Esophagus mucosa (tissue), 1 donor: ENCODE results near the gene PRDX1. TPM values are rescaled to one million over a fixed set of nuclear protein-coding genes. Genes with fewer than 3 reads are reported as not detected.
A peak's percentile ranks its signal among the peaks of the same experiment; 100 is the strongest.
"Not testable (repeated sequence)": the region's sequence is repeated elsewhere in the genome, so short reads cannot be mapped to it uniquely, and the experiment has no call there.

Experiments used
- ATAC-seq: fragments of 200-7000 bp; cut with Tn5 transposase; one replicate; pipeline ENCODE4 v1.9.1; 2020
- total RNA-seq: library from RNA; stranded (reverse); gene quantifications from one replicate; pipeline ENCODE4 v1.2.4, GENCODE V29; 2023
- donor health status: DM: yes; HTN: yes; CAD: no.

Gene PRDX1
- total RNA-seq, 1 donor from 2014 or later = 794 TPM

DNA sequence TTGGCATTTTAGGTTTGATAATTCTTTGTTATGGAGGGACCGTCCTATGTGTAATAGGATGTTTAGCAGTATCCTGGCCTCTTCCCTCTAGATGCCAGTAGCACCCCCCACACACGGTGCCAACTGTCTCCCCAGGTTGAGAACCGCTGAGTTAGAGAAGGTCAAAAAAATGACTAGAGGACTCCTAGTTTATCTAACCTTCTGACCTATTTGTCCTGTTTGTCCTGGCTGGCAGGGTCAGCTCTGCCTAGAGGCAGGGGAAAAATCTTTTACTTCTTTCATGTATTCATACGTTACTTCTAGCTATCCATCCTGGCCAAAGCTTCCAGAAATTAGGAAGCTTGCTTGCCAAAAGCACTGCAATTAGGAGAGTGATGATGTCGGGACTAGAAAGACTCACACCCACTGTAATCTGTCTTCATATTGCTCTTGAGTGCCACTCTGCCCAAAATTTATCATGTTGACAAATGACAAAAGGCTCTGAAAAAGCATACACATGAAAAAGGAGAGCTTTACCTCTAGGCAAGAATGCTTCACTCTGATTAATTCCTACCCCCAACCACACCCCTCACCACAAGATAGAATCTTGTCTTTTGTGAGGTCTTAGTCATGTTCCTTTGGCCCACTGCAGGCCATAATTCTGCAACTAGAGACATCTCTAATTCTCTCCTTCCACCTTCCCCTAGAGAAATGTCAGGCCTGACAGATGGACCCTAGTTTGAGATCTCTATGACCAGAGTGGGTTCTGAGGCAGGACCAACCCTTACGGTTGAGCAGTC is 14.5 kb upstream of the PRDX1 start:
- no peak for ATAC-seq

DNA sequence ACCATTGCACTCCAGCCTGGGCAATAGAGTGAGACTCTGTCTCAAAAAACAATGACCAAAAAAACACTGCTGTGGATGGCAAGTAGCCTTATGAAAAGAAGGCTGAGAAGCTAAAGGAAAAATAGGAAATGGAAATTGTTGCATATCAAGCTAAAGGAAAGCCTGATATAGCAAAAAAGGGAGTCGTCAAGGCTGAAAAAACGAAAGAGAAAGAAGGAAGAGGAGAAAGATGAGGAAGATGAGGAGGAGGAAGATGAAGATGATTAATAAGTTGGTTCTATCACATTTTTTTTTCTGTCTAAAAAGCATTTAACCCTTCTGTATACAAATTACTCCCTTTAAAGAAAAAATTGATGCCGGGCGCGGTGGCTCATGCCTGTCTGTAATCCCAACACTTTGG is 10.2 kb upstream of the PRDX1 start:
- ATAC-seq = no peak

DNA sequence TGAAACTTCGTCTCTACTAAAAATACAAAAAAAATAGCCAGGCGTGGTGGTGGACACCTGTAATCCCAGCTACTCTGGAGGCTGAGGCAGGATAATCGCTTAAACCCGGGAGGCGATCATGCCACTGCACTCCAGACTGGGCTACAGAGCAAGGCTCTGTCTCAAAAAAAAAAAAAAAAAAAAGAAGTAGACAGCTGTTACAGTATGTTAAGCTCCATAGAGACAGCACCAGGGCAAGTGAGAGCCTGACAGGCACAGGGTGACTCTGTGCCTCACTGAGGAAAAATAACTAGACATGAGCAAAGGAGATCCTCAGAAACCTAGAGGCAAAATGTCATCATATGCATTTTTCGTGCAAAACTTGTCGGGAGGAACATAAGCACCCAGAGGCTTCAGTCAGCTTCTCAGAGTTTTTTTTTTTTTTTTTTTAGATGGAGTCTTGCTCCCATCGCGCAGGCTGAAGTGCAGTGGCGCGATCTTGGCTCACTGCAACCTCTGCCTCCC is 9.0 kb upstream of the PRDX1 start:
- no peak for ATAC-seq

DNA sequence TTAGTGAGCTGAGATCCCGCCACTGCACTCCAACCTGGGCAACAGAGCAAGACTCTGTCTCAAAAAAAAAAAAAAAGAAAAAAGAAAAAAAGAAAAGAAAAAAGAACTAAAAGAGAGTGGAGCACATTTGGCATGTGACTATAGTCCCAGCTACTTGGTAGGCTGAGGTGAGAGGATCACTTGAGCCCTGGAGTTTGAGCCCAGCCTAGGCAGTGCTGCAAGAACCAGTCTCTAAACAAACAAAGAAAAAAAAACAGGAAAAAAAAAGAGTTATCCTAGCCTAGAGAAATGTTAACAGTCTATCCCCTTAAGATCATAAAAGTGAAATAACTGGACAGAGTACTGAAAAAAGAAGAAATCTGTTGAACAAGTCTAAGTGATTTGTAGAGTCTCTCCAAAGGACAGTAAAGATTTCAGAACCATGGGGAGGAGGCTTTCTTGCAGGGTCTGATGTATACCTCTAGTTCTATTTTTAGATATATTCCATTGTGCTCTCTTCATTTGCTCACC is 4.5 kb upstream of the PRDX1 start:
- ATAC-seq = no peak

DNA sequence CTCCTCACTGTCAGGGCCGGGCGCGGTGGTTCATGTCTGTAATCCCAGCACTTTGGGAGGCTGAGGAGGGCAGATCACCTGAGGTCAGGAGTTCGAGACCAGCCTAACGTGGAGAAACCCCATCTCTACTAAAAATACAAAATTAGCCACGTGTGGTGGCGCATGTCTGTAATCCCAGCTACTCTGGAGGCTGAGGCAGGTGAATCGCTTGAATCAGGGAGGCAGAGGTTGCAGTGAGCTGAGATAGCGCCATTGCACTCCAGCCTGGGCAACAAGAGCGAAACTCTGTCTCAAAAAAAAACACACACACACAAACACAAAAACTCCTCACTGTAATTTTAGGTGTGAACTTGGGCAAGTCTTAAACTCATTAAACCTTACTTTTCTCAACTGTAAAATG is 2.3 kb upstream of the PRDX1 start:
- ATAC-seq = not testable (repeated sequence)

DNA sequence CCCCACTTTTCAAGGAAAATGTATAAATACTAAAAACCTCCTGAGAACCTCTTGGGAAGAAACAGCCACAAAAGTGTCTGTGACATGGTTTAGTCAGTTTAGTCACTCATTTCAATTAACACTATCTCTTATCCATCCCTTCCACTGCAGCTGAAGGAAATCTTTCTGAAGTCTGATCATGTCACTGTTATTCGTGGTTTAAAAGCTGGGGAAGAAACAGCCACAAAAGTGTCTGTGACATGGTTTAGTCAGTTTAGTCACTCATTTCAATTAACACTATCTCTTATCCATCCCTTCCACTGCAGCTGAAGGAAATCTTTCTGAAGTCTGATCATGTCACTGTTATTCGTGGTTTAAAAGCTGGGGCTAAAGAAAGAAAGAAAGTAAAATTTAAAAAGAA is 1.8 kb upstream of the PRDX1 start:
- not testable (repeated sequence) for ATAC-seq

DNA sequence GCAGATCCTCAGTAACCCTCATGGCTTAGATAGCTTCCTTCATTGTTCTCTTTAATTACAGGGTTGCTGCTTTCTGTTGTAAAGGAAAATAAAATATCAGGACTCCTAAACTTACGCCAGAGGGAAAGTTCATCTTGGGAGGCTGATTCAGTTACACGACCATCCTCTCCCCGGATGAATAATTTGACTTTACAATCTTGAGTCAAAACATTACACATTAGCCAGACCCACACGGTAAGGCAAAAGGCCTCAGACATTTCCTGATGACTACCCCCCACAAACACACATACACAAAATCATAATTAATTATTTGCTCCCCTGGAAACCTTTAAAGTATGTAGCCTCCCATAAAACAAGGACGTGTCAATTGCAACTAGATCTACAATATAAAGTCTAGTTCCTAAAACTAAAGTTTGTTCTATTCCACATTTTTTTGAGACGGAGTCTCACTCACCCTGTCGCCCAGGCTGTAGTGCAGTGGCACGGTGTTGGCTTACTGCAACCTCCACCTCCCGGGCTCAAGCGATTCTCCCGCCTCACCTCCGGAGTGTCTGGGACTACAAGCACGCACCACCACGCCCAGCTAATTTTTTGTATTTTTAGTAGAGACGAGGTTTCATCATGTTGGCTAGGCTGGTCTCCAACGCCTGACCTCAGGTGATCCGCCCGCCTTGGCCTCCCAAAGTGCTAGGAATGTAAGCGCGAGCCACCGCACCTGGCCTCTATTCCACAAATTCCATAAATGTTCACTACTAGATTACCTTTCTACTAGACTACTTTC is 830 bp upstream of the PRDX1 start:
- no peak for ATAC-seq

DNA sequence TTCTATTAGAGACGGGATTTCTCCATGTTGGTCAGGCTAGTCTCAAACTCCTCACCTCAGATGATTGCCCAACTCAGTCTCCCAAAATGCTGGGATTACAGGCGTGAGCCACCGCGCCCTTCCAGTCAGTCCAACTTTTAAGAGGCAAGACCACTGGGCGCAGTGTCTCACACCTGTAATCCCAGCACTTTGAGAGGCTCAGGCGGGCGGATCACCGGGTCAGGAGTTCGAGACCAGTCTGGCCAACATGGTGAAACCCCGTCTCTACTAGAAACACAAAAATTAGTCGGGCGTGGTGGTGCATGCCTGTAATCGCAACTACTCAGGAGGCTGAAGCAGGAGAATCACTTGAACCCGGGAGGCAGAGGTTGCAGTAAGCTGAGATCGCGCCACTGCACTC is 1.9 kb downstream of the PRDX1 start:
- not testable (repeated sequence) for ATAC-seq

DNA sequence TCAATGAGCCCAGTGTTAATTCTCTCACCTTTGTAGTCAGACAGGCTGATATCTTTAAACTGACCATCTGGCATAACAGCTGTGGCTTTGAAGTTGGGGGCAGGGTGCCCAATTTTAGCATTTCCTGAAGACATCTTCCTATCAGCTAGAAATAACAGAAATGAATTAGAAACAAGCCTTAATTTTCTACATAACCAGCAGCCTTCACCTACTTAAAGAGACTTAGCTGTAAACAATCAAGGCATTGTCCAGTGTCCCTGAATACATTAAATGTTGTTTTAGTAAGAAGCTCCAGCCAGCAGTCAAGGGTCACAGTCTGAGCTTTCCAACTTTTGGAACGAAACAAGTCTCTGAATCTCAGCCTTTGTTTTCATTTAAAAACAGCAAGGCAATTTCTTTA is 2.8 kb downstream of the PRDX1 start:
- no peak for ATAC-seq

DNA sequence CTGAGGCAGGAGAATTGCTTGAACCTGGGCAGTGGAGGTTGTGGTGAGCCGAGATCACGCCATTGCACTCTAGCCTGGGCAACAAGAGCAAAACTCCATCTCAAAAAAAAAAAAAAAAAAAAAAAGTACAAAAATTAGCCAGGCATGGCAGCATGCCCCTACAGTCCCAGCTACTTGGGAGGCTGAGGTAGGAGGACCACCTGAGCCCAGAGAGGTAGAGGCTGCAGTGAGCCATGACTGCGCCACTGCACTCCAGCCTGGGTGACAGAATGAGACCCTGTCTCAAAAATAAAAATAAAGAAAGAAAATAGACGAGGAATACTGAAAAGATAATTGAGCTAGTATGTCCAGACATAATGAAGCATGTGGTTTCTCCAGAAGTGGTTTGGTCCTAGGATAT is 3.3 kb downstream of the PRDX1 start:
- ATAC-seq = not testable (repeated sequence)

DNA sequence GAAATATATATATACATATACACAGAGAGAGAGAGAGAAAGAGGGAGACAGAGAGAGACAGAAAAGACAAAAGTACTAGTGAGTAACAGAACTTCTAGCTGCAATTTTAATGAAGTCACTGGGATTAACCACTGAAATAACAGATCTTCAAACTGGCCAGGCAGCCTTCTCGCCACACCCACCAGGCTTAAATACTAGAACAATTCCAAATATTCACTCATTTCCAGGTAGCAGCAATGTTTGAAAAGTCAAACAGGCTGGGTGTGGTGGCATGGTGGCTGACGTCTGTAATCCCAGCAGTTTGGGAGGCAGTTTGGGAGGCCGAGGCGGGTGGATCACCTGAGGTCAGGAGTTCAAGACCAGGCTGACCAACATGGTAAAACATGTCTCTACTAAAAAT is 5.2 kb downstream of the PRDX1 start:
- peak; percentile 76 for ATAC-seq

DNA sequence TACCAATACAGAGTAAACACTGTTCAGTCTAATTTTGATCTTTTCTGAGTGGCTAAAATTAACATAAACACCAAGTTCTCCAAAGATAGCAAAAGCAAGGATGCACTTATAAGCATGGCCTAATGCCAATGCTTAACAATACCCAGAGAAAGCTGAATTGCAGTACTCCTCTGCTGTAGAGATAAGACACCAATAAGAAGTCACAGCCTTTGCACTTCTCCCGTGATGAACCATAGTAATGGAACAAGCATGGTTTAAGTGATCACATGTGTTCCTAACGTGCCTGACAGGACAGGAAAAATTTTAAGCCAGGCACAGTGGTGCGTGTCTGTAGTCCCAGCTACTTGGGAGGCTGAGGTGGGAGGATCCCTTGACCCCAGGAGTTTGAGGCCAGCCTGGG is 5.6 kb downstream of the PRDX1 start:
- ATAC-seq = peak; percentile 12

DNA sequence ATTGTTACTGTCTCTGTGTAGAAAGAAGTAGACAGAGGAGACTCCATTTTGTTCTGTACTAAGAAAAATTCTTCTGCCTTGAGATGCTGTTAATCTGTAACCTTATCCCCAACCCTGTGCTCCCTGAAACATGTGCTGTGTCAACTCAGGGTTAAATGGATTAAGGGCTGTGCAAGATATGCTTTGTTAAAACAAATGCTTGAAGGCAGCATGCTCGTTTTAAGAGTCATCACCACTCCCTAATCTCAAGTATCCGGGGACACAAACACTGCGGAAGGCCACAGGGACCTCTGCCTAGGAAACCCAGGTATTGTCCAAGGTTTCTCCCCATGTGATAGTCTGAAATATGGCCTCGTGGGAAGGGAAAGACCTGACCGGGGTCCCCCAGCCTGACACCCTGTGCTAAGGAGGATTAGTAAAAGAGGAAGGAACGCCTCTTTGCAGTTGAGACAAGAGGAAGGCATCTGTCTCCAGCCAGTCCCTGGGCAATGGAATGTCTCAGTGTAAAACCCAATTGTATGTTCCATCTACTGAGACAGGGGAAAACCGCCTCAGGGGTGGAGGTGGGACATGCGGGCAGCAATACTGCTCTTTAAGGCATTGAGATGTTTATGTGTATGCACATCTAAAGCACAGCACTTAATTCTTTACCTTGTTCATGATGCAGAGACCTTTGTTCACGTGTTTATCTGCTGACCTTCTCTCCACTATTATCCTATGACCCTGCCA is 8.0 kb downstream of the PRDX1 start:
- not testable (repeated sequence) for ATAC-seq

DNA sequence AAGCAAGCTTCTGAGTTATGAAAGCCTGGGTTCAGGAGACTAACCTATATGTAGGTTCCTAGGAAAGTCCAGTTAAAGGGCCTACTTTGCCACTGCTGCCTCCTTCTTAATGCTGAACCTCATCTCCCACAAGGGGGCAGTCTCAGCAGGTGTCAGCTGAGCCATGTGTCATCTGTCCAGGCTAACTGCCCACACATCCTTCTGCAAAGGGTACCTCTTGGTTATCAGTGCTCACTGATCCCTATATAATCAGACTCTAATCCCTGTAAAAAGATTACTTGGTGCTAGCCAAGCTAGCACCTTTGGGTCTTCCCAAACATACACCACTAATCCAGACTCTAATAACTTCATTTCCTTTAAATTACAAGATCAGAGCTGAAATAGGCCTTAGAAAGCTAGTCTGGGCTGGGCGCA is 9.0 kb downstream of the PRDX1 start:
- peak; percentile 45 for ATAC-seq

DNA sequence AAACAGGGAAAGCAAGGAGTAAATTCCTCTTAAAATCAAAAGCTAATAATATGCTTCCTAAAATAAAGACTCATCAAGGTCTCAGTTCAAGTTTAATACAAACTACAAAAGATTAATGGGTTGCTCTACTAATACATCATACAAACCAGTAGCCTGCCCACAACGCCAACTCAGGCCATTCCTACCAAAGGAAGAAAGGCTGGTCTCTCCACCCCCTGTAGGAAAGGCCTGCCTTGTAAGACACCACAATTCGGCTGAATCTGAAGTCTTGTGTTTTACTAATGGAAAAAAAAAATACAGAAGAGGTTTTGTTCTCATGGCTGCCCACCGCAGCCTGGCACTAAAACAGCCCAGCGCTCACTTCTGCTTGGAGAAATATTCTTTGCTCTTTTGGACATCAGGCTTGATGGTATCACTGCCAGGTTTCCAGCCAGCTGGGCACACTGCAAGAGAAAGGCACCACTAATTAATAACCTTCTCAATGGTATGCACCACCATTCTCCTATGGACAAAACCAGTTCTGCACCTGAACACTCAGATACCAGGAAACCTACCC is 10.6 kb downstream of the PRDX1 start:
- ATAC-seq = no peak

DNA sequence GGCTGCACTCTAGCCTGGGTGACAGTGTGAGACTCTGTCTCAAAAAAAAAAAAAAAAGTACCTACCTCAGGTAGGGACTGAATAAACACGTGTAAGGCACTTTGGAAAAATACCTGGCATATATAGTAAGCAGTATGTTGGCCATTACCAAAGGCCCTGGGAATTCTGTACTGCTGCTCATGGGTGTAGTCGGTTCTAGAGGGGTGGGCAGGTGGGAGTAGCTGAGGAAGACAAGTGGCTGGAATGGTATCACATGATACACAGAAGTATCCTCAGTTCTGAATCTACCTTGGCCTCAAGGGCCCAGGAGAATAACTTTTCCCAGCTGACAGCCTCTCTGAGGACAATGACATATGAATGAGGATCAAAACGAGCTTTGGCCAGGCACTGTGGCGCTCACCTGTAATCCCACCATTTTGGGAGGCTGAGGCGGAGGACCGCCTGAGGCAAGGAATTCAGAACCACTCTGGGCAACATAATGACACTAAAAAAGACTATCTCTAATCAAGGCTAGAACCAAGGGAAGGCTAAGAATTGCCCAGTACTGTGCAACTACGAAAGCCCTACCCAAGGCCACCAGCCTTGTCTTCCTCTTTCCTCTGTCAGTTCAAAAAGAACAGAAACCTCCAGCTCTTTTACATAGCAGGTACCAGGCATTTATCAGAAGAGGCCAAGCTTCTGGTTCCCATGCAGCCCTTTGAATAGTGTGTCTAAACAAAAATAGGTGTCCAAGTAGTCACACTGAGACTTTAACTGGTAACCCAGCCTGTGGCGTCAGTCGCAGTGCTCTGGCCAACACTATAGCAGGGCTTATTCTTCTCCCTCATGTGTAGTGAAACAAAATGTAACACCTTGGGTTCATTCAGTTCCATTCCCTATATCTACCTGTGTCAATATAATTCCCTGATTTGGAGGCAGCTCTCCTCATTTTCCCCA is 11.4 kb downstream of the PRDX1 start:
- ATAC-seq = no peak

DNA sequence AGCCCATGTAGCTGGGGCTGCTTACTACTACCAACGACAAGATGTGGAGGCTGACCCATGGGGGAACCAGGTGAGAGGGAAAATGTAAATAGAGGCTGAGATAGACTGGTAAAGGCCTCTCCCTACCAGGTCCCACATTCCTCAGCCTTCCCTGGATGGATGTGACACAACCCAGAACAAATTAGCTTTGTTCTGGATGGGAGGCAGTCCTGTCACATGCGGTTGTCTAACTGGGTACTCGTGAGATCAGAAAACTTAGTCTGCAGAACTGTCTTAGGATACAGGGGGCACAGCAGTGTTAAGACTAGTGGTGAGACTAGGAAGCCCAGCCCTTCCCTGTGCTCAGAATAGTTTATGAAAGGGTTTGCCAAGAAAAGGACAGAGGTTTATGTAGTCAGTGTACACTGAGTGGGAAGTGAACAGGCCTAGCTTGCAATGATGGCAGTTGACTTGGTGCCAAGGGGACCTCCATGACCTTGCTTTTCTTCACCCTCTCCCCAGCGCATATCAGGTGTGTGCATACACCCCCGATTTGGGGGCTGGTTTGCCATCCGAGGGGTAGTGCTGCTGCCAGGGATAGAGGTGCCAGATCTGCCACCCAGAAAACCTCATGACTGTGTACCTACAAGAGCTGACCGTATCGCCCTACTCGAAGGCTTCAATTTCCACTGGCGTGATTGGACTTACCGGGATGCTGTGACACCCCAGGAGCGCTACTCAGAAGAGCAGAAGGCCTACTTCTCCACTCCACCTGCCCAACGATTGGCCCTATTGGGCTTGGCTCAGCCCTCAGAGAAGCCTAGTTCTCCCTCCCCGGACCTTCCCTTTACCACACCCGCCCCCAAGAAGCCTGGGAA is 13.2 kb downstream of the PRDX1 start:
- peak; percentile 29 for ATAC-seq

DNA sequence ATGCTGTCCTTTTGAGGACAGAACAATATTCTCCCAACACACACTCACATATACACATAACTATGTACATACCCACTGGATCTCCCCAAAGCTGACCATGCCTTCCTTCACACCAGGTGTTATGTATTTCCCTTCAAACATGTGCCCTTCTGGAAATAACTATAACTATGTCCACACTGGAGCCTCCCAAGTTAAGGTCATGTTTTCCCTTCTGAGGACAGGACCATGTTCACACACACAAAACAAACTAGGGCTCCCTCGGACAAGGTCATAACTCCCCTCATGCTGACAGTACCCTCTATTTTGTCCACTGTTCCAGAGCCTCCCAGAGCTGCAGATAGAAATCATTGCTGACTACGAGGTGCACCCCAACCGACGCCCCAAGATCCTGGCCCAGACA is 13.8 kb downstream of the PRDX1 start:
- peak; percentile 6 for ATAC-seq

DNA sequence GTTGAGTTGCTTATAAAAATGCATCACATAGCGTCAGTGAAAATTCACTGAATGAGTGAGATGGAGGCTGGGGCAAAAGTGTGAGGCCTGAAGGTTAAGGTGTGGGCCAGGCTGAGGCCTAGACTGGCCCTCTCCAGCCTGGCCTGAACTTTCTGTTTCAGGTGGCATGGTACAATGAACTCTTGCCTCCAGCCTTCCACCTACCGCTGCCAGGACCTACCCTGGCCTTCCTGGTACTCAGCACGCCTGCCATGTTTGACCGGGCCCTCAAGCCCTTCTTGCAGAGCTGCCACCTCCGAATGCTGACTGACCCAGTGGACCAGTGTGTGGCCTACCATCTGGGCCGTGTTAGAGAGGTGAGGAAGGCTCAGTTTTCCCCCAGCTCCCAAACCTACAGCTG is 14.5 kb downstream of the PRDX1 start:
- ATAC-seq = peak; percentile 20
